Measurements from ENCODE around the gene G6PC3. TPM values are rescaled to one million over a fixed set of nuclear protein-coding genes. Genes with fewer than 3 reads are reported as not detected.

G6PC3 gene
- total RNA-seq, 3 donors from 2014 or later (not counting 1 experiment from before 2014, with no cell fraction given), result 18.2 to 21.7 (median 20.6) TPM

DNA sequence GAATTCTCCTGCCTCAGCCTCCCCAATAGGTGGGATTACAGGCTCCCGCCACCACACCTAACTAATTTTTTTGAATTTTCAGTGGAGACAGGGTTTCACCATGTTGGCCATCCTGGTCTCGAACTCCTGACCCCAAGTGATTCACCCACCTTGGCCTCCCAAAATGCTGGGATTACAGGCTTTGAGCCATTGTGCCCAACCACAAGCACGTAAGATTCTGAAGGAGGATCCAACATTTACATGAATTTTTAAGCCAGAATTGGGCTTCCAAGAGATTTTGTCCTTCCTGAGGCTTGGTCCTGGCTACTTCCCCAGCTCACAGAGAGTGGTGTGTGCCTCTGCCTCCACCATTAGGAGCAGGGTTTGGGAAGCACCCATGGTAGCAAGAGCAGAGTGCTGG is 11.1 kb downstream of the G6PC3 start:
- no peak overlapping the region for H3K27ac Mint-ChIP-seq
- peaks cover 56% of the 10 kb centered on the region for H3K36me3 ChIP-seq (ENCODE audit: control insufficient read depth, insufficient read depth, low read length)
- H3K27ac ChIP-seq (ENCODE audit: low read length), result no peak overlapping the region
- H3K4me3 Mint-ChIP-seq, result no peak overlapping the region
- no peaks in the 10 kb centered on the region for H3K36me3 Mint-ChIP-seq
- H3K4me1 Mint-ChIP-seq, result peaks cover 0 to 8% of the 10 kb centered on the region in 2 donors
- no peaks in the 10 kb centered on the region for H3K27me3 ChIP-seq (ENCODE audit: control insufficient read depth, insufficient read depth, low read length)
- H3K9me3 Mint-ChIP-seq, result no peaks in the 10 kb centered on the region
- ATAC-seq, result no peak
- H3K4me3 ChIP-seq (ENCODE audit: low read length), result no peak overlapping the region
- H3K27me3 Mint-ChIP-seq (ENCODE audit: low read depth in 2 of 2), result no peaks in the 10 kb centered on the region
- H3K4me1 ChIP-seq (ENCODE audit: control insufficient read depth, insufficient read depth, low read length), result peaks cover 6% of the 10 kb centered on the region
- WGBS (ENCODE audit: insufficient coverage), result 94% methylated on average over 3 of the region's 3 CpGs
- DNase-seq, result no peak
- intact Hi-C loops (cut with micrococcal nuclease), result no loop called here
- H3K9me3 ChIP-seq (ENCODE audit: control insufficient read depth, insufficient read depth, low read length), result no peaks in the 10 kb centered on the region
- TF ChIP-seq, protein P1, sequence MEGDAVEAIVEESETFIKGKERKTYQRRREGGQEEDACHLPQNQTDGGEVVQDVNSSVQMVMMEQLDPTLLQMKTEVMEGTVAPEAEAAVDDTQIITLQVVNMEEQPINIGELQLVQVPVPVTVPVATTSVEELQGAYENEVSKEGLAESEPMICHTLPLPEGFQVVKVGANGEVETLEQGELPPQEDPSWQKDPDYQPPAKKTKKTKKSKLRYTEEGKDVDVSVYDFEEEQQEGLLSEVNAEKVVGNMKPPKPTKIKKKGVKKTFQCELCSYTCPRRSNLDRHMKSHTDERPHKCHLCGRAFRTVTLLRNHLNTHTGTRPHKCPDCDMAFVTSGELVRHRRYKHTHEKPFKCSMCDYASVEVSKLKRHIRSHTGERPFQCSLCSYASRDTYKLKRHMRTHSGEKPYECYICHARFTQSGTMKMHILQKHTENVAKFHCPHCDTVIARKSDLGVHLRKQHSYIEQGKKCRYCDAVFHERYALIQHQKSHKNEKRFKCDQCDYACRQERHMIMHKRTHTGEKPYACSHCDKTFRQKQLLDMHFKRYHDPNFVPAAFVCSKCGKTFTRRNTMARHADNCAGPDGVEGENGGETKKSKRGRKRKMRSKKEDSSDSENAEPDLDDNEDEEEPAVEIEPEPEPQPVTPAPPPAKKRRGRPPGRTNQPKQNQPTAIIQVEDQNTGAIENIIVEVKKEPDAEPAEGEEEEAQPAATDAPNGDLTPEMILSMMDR (IDR thresholded peaks at IDR 0.05), result no peak

DNA sequence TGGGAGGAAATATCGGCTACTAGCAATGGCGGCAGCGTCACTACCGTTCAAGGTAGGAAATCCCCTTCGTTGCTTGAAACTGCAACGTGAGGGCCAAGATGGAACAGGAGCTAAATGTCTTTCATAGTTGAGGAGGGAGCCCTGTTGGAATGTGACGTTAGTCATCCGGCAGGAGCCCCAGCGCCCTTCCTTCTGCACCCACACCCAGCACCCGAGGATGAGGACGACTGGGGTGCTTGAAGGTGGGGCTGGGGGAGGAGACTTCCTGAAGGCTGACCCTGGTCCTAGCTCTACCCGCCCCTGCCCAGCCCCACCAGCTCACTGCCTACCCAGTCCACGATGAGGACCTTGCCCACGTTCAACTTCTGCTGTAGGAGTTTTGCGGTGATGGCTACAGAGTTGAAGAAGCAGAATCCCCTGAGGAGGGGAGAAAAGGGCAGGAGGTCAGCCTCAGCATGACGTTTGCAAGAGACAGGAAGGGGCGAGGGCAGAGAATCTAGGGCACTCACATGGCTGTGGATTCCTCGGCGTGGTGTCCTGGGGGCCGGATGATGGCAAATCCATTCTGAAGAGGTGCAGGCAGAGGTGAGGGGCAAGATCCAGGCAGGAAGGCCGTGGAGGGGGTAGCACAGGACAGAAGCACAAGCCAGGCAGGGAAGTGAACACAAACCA is 11.9 kb downstream of the G6PC3 start:
- H3K27ac ChIP-seq (ENCODE audit: low read length), result no peak overlapping the region
- no peaks in the 10 kb centered on the region for H3K9me3 ChIP-seq (ENCODE audit: control insufficient read depth, insufficient read depth, low read length)
- Mint-ChIP-seq H3K4me3 (no peak overlapping the region), H3K27me3 (ENCODE audit: low read depth in 2 of 2) (no peaks in the 10 kb centered on the region), H3K36me3 (no peaks in the 10 kb centered on the region), H3K4me1 (peaks cover 0 to 8% of the 10 kb centered on the region in 2 donors), H3K27ac (no peak overlapping the region), H3K9me3 (no peaks in the 10 kb centered on the region)
- no peaks in the 10 kb centered on the region for H3K27me3 ChIP-seq (ENCODE audit: control insufficient read depth, insufficient read depth, low read length)
- intact Hi-C loops (cut with micrococcal nuclease), result no loop called here
- DNase-seq (no peak), ATAC-seq (no peak)
- H3K4me1 ChIP-seq (ENCODE audit: control insufficient read depth, insufficient read depth, low read length), result peaks cover 6% of the 10 kb centered on the region
- peaks cover 52% of the 10 kb centered on the region for H3K36me3 ChIP-seq (ENCODE audit: control insufficient read depth, insufficient read depth, low read length)
- 92% methylated on average over 17 of the region's 21 CpGs for WGBS (ENCODE audit: insufficient coverage)
- TF ChIP-seq, protein P1 (IDR thresholded peaks at IDR 0.05), result no peak
- H3K4me3 ChIP-seq (ENCODE audit: low read length), result no peak overlapping the region

DNA sequence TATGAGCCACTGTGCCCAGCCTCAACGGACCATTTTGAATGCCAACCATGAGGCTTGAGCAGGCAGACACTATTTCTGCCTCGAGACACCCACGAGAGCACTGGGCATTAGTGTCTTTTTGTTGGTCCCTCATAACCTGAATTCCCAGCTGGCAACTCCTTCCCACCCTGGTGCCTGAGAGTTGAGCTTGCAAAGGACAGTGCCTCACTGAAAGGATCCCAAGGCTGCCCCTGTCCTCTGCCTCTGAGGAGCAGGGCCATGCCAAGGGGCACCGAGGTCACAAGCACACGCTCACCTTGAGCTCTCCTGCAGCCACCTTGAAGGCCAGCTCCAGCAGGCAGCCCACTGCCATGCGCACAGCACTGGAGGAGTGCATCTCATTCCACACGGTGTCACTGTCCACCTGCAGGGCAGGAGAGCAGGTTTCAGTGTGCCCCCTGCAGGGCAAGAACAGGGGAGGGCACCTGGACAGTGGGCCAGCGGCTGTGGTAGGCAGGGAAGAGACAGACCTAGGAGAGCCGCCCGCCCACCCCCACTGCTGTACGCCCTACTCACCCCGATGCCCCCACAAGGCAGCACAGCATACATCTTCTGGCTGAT is 12.8 kb downstream of the G6PC3 start:
- peaks cover 0 to 4% of the 10 kb centered on the region in 2 donors for H3K4me1 Mint-ChIP-seq
- Histone ChIP-seq H3K4me3 (ENCODE audit: low read length) (no peak overlapping the region), H3K9me3 (ENCODE audit: control insufficient read depth, insufficient read depth, low read length) (no peaks in the 10 kb centered on the region), H3K4me1 (ENCODE audit: control insufficient read depth, insufficient read depth, low read length) (no peaks in the 10 kb centered on the region), H3K36me3 (ENCODE audit: control insufficient read depth, insufficient read depth, low read length) (peaks cover 49% of the 10 kb centered on the region), H3K27me3 (ENCODE audit: control insufficient read depth, insufficient read depth, low read length) (no peaks in the 10 kb centered on the region), H3K27ac (ENCODE audit: low read length) (no peak overlapping the region)
- intact Hi-C loops (cut with micrococcal nuclease), result no loop called here
- 93% methylated on average over 12 of the region's 12 CpGs for WGBS (ENCODE audit: insufficient coverage)
- no peak overlapping the region for H3K4me3 Mint-ChIP-seq
- TF ChIP-seq, protein P1 (IDR thresholded peaks at IDR 0.05), result no peak
- H3K9me3 Mint-ChIP-seq, result no peaks in the 10 kb centered on the region
- H3K36me3 Mint-ChIP-seq, result no peaks in the 10 kb centered on the region
- H3K27ac Mint-ChIP-seq, result no peak overlapping the region
- H3K27me3 Mint-ChIP-seq (ENCODE audit: low read depth in 2 of 2), result no peaks in the 10 kb centered on the region
- DNase-seq (no peak), ATAC-seq (no peak)
